ENCODE data around the gene OBSCN.
"Not testable (repeated sequence)": the region's sequence is repeated elsewhere in the genome, so short reads cannot be mapped to it uniquely, and the experiment has no call there.

OBSCN gene

DNA sequence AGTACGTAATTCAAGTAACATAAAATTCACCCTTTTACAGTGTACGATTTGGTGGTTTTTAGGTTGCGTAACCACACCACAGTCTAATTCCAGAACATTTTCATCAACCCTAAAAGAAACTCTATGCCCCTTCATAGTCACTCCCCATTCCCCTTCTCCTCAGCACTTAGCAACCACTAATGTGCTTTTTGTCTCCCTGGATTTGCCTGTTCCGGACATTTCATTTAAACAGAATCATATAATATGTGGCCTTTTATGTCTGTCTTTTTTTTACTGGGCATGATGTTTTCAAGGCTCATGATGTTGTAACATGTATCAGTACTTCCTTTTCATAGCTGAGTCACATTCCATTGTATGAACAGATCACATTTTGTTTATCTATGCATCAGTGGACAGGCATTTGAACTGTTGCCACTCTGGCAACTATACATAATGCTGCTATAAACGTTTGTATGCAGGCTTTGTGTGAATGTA is 20.8 kb downstream of the OBSCN start:
- DNase-seq: no peak

DNA sequence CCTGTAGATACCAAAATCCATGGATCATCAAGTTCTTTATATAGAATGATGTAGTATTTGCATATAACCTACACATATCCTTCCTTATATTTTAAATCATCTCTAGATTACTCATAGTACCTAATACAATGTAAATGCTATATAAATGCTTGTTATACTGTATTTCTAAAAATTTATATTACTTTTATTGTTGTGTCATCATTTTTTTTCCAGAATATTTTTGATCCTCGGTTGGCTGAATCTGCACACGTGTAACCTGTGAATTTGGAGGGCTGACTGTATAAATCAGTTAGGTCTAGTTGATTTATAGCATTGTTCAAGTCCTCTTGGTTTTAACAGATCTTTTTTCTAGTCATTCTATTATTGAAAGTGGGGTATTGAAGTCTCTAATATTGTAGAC is 23.3 kb downstream of the OBSCN start:
- no peak for DNase-seq

DNA sequence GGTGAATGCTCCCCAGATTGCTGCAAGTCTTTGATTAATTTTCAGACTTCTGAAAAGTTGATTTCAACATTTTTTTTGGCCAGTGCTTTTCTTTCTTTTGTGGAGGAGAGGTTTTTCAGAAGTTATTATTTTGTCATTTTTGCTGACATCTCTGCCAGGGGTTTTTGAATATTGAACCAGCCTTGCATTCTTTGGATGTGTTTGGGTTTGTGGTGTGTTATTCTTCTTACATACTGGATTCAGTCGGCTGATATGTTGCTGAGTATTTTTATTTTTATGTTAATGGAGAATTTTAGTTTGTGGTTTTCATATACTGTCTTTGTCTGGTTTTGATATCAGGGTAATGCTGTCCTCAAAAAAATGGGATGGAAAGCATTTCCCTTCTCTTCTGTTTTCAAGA is 25.3 kb downstream of the OBSCN start:
- DNase-seq: no peak

DNA sequence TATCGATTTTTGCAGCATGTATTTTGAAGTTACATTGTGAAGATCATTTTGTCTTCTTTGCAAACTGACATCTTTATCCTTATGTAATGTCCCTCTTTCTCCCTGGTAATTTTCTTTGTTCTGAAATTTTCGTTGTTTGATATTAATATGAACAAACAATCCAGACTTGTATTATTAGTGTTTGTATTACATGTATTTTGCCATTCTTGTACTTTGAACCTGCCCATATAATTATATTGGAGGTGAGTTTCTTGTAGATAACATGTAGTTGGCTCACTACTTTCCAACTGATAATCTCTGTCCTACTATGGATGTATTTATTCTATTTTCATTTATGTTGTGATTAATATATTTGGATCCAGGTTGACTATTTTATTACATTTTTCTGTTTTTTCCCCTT is 27.1 kb downstream of the OBSCN start:
- DNase-seq: no peak

DNA sequence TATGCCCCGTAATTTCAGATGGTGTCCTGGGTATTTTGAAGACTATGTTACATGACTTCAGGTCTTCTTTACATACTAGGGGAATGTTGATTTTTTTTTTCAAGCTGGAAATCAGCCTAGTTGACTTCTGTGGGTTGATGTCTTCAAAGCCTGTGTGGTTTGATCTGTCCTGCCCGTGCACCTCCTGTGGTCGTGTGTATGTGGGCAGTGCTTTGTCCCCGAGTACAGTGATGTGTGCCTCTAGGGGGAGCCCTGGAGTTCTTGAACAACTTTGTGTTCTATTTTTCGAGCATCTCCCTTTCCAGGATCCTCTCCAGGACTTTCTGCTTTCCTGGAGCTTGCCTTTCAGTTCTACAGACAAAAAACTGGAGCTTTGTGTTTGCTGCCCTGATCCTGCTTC is 28.9 kb downstream of the OBSCN start:
- no peak for DNase-seq

DNA sequence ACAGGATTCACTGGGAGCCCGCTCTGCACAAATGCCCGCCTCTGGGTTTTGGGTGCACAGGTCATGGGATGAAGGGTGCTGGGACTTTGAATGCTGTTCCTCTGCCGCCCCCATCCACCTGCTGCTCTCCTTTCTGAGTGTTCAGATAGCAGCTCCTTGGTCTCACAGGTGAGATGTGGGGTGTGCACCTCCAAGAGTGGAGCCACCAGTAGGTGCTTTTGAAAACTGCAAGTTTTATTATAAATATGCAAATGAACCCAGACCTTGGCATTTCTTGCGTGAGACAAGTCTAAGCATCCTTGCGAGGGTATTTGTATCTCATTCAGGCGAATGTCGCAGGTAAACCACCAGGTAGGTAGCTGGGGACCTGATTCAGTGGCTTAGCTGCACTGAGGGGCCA is 30.2 kb downstream of the OBSCN start:
- no peak for DNase-seq

DNA sequence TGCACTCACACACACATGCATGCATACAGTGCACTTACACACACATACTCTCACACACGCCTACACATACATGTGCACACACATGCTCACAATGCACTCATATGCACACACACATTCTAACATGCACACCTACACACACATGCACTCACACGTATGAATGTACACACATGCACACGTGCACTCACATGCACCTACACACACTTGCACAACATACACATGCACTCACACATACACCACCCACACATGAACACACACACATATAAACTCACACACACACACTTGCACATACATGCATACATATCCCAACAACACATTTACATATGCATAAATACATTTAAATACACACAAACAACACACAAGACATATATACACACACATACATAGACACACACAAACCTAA is 30.6 kb downstream of the OBSCN start:
- no peak for DNase-seq

DNA sequence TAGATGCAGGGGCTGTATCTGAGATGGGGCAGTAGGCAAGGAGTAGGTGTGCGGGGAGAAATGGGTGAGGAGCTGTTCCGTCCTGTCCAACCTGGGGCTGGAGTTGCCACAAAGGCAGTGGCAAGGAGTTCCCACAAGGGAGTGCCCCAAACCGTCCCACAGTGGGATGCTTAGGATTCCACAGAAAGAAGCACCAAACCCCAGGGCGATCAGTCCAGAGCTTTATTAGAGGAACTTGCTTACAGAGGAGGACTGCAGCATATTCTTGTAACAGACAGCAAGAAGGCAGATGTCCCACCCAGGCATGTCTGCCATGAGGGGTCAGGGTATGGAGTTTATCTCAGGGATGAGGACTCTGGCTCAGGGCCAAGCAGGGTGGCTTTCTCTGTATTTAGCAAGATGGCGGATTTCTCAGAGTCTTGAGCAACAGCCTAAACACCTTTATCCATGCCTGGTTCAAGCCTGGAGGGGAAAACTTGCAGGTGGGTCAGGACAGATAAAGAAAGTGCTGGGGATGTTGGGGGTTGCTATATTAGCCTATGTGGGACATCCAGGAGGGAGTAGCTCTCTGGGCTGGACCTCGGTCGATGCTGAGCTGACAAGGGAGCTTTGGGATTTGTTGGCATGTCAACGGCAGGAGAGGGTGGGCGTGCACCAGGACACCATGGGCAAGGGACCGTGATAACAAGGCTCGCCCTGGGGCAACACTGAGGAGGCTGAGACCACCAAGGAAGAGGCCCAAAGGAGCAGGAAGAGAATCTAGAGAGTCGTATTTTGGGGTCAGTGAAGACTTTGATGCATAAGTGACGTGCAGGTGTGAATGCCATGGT is 32.8 kb downstream of the OBSCN start:
- no peak for DNase-seq

DNA sequence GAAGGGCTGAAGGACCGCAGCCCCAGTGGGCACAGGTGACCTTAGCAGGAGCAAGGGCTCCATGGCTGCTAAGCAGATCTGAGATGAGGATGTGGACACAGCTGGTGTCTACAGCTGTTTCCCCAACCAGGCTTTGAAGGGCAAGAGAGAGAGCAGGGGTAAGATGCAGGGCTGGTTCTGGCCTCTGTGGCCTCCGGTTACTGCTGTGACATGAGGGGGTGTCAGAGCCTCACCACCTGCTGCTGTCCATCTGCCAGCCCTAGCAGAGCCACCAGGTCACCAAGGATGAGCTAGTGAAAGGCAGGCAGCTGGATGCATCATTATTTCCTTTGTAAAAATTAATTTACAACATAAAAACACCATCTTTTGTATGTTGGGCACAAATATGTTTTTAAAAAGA is 33.4 kb downstream of the OBSCN start:
- no peak for DNase-seq

DNA sequence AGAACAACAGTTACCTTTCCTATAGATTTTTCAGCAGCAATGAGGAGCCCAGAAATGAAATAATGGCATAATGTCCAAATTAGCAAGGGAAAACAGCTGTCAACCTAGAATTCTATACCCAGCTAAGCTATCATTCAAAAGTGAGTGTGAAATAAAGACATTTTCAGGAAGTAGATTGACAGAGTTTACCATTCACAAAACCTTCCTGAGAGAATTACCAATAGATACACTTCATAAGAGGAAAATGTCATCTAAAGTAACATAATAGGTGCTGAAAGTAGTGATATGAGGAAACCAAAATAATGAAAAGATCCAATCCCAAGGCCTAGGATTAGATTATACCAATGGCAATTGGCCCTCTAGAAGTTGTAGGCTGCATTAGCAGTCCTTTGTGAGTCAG is 34.6 kb downstream of the OBSCN start:
- DNase-seq: no peak

DNA sequence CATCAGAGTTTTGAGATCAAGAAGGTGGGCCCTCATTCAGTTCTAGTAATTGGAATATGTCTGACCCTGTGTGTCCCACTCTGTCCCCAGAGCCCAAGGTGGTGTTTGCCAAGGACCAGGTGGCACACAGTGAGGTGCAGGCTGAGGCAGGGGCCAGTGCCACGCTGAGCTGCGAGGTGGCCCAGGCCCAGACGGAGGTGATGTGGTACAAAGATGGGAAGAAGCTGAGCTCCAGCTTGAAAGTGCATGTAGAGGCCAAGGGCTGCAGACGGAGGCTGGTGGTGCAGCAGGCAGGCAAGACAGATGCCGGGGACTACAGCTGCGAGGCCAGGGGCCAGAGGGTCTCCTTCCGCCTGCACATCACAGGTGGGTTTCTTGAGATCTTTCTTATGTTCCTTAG is 35.2 kb downstream of the OBSCN start:
- no peak for DNase-seq

DNA sequence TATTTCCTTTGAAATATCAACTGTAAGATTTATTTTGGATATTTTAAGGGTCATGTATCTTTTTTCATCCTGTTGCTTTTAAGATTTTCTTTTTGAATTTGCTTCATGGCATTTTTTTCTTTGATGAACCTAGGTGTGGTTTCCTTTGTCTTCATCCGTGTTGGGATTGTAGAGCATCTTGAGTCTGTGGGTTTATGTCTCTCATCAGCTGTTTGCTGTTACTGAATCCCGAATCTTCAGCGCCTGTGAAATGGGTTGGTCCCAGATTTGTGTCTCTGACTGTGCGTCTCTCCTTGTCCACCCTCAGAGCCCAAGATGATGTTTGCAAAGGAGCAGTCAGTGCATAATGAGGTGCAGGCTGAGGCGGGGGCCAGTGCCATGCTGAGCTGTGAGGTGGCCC is 36.1 kb downstream of the OBSCN start:
- DNase-seq: not testable (repeated sequence)

DNA sequence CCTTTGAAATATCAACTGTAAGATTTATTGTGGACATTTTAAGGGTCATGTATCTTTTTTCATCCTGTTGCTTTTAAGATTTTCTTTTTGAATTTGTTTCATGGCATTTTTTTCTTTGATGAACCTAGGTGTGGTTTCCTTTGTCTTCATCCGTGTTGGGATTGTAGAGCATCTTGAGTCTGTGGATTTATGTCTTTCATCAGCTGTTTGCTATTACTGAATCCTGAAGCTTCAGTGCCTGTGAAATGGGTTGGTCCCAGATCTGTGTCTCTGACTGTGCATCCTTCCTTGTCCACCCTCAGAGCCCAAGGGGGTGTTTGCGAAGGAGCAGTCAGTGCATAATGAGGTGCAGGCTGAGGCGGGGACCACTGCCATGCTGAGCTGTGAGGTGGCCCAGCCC is 37.3 kb downstream of the OBSCN start:
- DNase-seq: no peak

DNA sequence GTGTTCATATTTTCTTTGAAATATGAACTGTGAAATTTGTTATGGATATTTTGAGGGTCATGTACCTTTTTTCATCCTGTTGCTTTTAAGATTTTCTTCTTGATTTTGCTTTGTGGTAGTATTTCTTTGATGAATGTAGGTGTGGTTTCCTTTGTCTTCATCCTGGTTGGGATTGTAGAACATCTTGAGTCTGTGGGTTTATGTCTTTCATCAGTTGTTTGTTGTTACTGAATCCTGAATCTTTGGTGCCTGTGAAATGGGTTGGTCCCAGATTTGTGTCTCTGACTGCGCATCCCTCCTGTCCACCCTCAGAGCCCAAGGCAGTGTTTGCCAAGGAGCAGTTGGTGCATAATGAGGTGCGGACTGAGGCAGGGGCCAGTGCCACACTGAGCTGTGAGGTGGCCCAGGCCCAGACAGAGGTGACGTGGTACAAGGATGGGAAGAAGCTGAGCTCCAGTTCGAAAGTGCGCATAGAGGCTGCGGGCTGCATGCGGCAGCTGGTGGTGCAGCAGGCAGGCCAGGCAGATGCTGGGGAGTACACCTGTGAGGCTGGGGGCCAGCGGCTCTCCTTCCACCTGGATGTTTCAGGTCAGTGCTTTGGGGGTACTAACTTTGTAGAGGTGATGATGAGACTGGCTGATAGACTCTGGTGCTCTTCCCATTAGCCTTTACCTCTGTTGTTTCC is 38.5 kb downstream of the OBSCN start:
- no peak for DNase-seq

DNA sequence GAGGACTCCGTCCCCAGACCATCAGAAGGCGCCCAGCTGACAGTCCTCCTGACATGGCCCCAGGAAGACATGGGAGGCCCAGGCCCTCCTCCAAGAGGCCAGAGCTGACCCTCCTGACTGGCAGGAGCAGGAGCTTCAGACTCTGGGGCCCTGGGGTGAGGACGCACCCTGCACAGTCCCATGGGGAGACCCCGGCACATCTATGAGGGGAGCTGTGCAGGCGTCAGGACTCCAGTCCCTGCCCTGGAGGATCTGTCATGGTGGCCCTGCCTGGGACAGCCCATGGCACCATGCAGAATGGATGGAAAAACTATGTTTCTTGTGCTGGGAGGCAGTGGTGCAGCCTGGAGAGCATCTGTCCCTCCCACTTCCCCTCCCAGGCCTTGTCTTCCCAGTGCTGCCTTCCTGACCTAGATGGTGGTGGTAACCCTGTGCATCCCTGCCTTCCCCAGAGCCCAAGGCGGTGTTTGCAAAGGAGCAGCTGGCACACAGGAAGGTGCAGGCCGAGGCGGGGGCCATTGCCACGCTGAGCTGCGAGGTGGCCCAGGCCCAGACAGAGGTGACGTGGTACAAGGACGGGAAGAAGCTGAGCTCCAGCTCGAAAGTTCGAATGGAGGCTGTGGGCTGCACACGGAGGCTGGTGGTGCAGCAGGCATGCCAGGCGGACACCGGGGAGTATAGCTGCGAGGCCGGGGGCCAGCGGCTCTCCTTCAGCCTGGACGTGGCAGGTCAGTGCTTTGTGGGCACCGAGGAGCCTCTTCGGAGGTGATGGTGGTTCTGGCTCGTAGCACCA is 41.9 kb downstream of the OBSCN start:
- no peak for DNase-seq

DNA sequence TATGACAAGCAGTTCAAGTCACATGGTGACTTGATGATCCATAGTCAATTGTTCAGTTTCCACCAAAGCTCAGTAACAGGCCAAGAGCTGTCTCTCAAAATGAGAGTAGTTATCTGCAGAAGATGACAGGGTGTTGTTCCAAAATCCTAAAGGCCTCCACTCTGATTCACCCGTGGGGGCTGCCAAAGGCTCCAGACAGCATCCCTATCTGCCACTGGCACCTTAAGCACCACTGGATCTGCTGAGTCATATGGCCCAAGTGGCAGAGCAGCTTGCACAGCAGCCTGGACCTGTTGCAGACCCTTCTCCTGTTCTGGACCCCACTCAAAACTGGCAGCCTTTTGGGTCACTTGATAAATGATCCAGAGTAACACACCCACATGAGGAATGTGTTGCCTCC is 44.6 kb downstream of the OBSCN start:
- not testable (repeated sequence) for DNase-seq

DNA sequence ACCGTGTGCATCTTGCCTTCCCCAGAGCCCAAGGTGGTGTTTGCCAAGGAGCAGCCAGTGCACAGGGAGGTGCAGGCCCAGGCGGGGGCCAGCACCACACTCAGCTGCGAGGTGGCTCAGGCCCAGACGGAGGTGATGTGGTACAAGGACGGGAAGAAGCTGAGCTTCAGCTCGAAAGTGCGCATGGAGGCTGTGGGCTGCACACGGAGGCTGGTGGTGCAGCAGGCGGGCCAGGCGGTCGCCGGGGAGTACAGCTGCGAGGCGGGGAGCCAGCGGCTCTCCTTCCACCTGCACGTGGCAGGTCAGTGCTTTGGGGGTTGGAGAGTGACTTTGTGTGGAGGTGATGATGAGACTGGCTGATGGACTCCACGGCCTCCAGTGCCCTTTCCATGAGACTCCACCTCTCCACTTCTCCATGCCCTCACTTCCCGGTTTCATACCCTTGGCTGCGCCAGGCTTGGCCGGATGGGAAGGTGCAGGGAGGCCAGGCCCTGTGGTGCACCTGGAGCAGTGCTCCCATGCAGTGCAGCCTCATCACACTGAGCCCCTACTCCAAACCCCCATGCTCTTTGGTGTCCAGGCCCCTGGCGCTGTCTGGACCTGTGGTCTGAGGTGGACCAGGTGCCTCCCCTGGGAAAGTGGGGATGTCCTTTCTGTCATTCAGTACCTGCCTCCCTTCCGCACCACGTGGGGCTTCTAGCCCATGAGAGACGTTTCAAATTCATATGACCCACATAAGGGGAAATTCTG is 49.0 kb downstream of the OBSCN start:
- no peak for DNase-seq

DNA sequence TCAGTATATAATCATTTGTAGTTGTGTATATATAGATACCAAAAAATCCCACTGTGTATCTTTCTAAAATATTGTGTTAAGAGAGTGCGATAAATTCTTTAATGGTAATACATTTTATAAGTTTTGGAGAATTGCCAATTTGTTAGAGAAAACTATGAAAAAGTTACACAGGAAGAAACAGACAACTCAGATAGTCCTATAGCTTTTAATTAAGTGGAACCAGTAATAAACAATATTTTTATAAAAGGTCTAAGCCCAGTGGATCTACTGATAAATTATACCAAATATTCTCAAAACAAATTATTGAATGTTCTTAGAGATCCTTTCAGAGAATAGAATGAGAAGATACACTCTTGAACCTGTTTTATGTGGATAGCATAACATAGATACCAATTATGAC is 50.6 kb downstream of the OBSCN start:
- no peak for DNase-seq

DNA sequence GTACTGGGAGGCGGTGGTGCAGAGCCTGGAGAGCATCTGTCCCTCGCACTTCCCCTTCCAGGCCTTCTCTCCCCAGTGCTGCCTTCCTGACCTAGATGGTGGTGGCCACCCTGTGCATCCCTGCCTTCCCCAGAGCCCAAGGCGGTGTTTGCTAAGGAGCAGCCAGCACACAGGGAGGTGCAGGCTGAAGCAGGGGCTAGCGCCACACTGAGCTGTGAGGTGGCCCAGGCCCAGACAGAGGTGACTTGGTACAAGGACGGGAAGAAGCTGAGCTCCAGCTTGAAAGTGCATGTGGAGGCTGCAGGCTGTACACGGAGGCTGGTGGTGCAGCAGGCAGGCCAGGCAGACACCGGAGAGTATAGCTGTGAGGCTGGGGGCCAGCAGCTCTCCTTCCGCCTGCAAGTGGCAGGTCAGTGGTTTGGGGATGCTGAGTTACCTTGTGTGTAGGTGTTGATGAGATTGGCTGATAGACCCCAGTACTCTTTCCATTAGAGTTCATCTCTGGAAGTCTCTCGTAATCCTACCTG is 51.6 kb downstream of the OBSCN start:
- no peak for DNase-seq

DNA sequence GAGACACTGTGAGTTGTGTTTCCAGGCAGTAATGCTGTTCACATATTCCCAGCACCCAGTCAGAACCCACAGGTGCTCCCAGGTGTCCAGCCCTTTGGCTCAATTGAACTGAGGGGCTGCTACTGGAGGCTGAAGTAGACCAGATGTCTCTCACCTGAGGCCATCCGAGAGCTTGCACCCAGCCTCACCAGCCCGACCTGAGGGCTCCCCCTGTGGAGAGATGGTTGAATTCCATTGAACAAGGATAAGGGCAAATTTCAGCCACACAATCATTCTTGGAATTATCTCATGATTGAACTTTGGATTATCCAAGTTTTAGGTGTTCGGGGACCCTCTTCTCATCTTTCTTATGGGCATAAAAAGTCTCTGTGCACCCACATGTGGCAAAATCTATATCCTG is 52.1 kb downstream of the OBSCN start:
- no peak for DNase-seq

DNA sequence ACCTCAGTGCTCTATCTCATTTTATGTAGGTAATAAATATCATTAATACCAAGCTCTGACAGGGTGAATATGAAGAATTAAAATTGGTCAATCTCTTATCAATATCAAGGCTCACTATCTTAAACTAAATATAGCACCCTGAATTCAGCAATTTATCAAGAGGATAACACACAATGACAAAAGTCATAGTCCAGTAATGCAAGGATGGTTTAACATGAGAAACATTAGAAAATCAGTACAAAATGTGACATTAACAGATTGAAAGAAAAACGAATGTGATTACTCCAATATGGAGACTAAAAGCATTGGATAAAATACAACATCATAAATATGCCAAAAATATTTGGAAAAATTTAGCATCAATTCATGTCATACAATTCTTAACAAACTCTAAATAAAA is 53.9 kb downstream of the OBSCN start:
- no peak for DNase-seq

DNA sequence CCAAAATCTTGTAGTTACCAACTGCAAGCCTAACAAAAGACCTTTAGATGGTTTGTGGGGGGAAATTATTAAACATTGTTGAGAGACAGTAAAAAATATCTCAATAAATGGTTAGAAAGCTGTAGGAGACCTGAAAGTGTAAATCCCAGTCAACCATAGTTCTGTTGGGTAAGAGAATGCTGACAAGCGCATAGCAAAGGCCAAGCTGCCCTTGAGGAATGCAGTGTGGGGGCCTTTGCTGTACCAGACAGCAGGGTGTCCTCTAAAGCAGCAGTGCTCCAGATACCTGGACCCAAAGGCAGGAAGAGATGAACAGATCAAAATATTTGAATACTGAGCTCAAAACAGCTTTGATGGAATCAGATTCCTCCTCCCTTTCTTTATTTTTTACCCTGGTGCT is 54.6 kb downstream of the OBSCN start:
- no peak for DNase-seq

DNA sequence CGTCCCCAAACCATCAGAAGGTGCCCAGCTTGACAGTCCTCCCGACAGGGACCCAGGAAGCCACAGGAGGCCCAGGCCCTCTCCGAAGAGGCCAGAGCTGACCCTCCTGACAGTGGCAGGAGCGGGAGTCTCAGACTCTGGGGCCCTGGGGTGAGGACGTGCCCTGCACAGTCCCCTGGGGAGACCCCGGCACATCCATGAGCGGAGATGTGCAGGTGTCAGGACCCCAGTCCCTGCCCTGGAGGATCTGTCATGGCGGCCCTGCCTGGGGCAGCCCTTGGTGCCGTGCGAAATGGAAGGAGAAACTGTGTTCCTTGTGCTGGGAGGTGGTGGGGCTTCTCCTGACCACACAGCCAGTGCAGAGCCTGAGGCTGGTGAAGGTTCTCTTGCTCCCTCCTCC is 55.8 kb downstream of the OBSCN start:
- DNase-seq: no peak
